ENCODE results near the gene PRAMEF18.
"Not testable (repeated sequence)": the region's sequence is repeated elsewhere in the genome, so short reads cannot be mapped to it uniquely, and the experiment has no call there.

- TF ChIP-seq CTCF (conservative IDR thresholded peaks at IDR 0.05; ENCODE audit: low read length); EZH2phosphoT487 (IDR thresholded peaks at IDR 0.05; ENCODE audit: borderline replicate concordance, low read depth, low read length): not testable (repeated sequence)
These were observed 8.1 kb upstream of the PRAMEF18 start for GRCh38 chr1:13234057-13234456.

Data from OCI-LY7 (cell line).